WTC11 (cell line): ENCODE data around the gene CATSPER1.

Source experiments
- AR ChIP-seq: fragments of 250-450 bp; sonication (Bioruptor Pico); IDR thresholded peaks from 2 replicates; pipeline ENCODE4 v1.9.0; 2021; ENCODE audit warnings: mild to moderate bottlenecking
- ATF2 ChIP-seq: sonication (generic); formaldehyde crosslinking; IDR thresholded peaks from 2 replicates; pipeline ENCODE4 v1.8.1; 2022; ENCODE audit warnings: low read depth, missing genetic modification reagents, borderline replicate concordance
- CREB1 ChIP-seq: sonication (generic); formaldehyde crosslinking; IDR thresholded peaks from 2 replicates; pipeline ENCODE4 v1.8.0; 2023; ENCODE audit warnings: mild to moderate bottlenecking, missing genetic modification reagents
- CTCF ChIP-seq: fragments of 200-600 bp; IDR thresholded peaks from 2 replicates; pipeline ENCODE4 v1.8.0; 2022; ENCODE audit warnings: antibody characterized with exemption
- E2F4 ChIP-seq: sonication (generic); formaldehyde crosslinking; IDR thresholded peaks from 2 replicates; pipeline ENCODE4 v1.8.1; 2022; ENCODE audit warnings: low read depth, mild to moderate bottlenecking, moderate library complexity, missing genetic modification reagents, borderline replicate concordance
- EMX1 ChIP-seq: fragments of 250-450 bp; sonication (Bioruptor Pico); IDR thresholded peaks from 2 replicates; pipeline ENCODE4 v1.8.0; 2021; ENCODE audit warnings: mild to moderate bottlenecking
- JAZF1 ChIP-seq: fragments of 250-450 bp; sonication (Bioruptor Pico); IDR thresholded peaks from 2 replicates; pipeline ENCODE4 v1.9.0; 2021; ENCODE audit warnings: moderate library complexity, mild to moderate bottlenecking, inconsistent platforms
- USF1 ChIP-seq: sonication (generic); formaldehyde crosslinking; IDR thresholded peaks from 2 replicates; pipeline ENCODE4 v1.8.0; 2022; ENCODE audit warnings: mild to moderate bottlenecking, missing genetic modification reagents
- ZSCAN18 ChIP-seq: fragments of 250-450 bp; sonication (Bioruptor Pico); IDR thresholded peaks from 2 replicates; pipeline ENCODE4 v2.1.2; 2022; ENCODE audit warnings: mild to moderate bottlenecking, moderate library complexity

- TF ChIP-seq CTCF (no peak), JAZF1 (CRISPR knock-in tag) (no peak), AR (CRISPR knock-in tag) (no peak), USF1 (peak; percentile 8; the same call in 1 of the 2 replicates), EMX1 (CRISPR knock-in tag) (no peak), E2F4 (CRISPR knock-in tag) (no peak), ZSCAN18 (CRISPR knock-in tag) (no peak), ATF2 (CRISPR knock-in tag) (no peak), CREB1 (CRISPR knock-in tag) (0 out of 2 replicates have a peak, but pooled peaks have one; percentile 53)
Measured at GRCh38 chr11:66051766-66052663, 25.7 kb upstream of the CATSPER1 start, which contains the start of gene SF3B2.
